ENCODE measurements around the gene VAT1L.

Gene VAT1L

GRCh38 chr16:77788181-77789084, at the start of gene VAT1L:
Gene VAT1L, plus strand, starts transcription at chr16:77788564. Its CDS starts 119 bp downstream, at chr16:77788683.
- no peak within 1 kb of the TSS for H3K27ac ChIP-seq
- no peak for TF ChIP-seq ZFX (IDR thresholded peaks at IDR 0.05; ENCODE audit: borderline replicate concordance)
- TF ChIP-seq, protein P1, sequence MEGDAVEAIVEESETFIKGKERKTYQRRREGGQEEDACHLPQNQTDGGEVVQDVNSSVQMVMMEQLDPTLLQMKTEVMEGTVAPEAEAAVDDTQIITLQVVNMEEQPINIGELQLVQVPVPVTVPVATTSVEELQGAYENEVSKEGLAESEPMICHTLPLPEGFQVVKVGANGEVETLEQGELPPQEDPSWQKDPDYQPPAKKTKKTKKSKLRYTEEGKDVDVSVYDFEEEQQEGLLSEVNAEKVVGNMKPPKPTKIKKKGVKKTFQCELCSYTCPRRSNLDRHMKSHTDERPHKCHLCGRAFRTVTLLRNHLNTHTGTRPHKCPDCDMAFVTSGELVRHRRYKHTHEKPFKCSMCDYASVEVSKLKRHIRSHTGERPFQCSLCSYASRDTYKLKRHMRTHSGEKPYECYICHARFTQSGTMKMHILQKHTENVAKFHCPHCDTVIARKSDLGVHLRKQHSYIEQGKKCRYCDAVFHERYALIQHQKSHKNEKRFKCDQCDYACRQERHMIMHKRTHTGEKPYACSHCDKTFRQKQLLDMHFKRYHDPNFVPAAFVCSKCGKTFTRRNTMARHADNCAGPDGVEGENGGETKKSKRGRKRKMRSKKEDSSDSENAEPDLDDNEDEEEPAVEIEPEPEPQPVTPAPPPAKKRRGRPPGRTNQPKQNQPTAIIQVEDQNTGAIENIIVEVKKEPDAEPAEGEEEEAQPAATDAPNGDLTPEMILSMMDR (IDR thresholded peaks at IDR 0.05): no peak

DNA sequence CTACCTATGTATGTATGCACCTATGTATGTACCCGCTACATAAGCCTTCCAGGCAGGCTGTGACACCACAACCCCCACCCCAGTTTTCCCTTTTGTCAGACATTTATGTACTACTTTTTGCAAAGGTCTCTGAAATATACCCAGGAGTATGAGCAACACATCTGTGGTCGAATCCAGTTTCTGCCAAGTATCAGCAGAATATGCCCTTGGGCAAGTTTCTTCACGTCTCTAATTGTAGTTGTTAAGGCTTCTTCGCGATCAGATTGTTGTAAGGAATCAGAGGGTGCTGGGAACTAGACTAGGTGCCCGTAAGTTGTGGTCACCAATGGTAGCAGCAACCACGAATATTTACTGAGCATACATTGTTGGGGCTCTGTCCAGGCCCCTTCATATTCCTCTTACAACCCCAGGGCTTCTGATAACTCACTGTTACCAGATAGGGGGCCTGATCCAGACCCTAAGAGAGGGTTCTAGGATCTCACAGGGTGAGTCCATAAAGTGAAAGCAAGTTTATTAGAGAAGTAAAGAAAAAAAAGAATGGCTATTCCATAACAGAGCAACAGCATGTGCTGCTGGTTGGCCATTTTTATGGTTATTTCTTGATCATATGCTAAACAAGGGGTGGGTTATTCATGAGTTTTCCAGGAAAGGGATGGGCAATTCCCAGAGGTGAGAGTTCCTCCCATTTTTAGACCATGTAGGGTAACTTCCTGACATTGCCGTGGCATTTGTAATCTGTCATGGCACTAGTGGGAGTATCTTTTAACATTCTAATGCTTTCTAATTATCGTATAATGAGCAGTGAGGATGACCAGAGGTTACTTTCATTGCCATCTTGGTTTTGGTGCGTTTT, 49.4 kb upstream of the VAT1L start:
- no peak for TF ChIP-seq ZFX (IDR thresholded peaks at IDR 0.05; ENCODE audit: borderline replicate concordance)
- TF ChIP-seq, protein P1 (IDR thresholded peaks at IDR 0.05): no peak
- H3K27ac ChIP-seq: no peak overlapping the region

DNA sequence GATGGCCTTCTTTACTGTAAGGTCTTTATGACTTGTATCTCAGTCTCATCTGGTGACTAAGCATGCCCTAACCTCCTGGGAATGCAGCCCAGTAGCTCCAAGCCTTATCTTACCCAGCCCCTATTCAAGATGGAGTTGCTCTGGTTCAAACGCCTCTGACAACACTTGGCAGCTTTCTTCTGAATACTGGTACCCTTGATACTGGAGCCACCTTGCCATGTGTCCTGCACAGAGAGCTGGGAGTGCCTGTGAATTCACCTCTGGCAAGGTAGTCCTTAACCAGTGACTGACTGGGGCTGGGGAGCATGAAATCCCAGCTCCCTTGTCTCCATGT, 48.8 kb upstream of the VAT1L start:
- H3K27ac ChIP-seq: no peak overlapping the region
- TF ChIP-seq ZFX (IDR thresholded peaks at IDR 0.05; ENCODE audit: borderline replicate concordance): no peak
- TF ChIP-seq, protein P1 (IDR thresholded peaks at IDR 0.05): no peak

- H3K27ac ChIP-seq: no peak overlapping the region
- TF ChIP-seq, protein P1 (IDR thresholded peaks at IDR 0.05): no peak
- TF ChIP-seq ZFX (IDR thresholded peaks at IDR 0.05; ENCODE audit: borderline replicate concordance): no peak
Measured at GRCh38 chr16:77744141-77744540, 44.2 kb upstream of the VAT1L start.

DNA sequence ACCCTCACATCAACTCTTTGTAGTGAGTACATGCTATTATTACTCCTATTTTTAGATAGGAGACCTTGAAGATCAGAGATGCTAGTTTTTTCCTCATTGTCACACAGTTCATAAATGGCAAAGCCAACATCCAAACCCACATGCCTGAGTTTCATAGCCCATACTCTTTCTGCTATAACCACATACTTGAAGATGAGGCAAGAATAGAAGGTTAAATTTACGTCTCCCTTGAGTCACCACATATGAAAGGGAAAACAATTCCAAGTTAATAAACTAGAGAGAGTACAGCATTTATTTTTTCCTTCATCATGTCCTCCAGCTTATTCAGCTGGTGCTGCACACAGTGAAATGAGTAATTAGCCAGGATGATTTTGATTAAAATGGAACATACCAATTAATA, 42.4 kb upstream of the VAT1L start:
- H3K27ac ChIP-seq: no peak overlapping the region
- TF ChIP-seq, protein P1 (IDR thresholded peaks at IDR 0.05): no peak
- TF ChIP-seq ZFX (IDR thresholded peaks at IDR 0.05; ENCODE audit: borderline replicate concordance): no peak

DNA sequence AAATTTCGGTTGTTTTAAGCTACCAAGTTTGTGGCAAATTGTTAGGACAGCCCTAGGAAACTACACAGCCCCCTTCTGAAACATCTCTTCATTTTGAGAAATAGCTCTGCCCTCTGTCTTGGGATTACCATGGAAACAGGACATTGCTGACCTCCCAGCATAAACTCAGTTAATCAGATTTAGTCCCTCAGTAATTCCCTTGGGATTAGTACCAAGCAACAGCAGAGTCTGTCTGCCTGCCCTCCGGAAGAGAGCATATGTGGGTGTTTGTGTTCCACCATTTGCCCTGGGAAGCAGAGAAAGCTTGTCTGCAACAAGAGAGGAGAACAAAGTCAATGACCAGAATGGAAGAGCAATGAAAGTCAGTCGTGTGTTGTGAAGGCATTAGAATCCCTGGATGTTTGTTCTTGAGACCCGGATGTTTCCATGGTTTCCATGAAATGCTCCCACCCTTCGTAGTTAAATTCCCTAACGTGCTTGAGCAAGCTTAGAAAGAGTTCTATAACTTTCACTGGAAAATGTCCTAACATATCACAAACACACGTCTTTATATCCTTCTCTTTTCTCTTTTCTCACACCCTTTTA, 39.9 kb upstream of the VAT1L start:
- no peak overlapping the region for H3K27ac ChIP-seq
- no peak for TF ChIP-seq ZFX (IDR thresholded peaks at IDR 0.05; ENCODE audit: borderline replicate concordance)
- TF ChIP-seq, protein P1 (IDR thresholded peaks at IDR 0.05): no peak

Measured in 22Rv1 (cell line).